HFFc6 (cell line): Measurements from ENCODE around the gene CD82. TPM values are rescaled to one million over a fixed set of nuclear protein-coding genes. Genes with fewer than 3 reads are reported as not detected.

ENCODE experiments used
- DNase-seq: peaks from one replicate; pipeline ENCODE4 v3.0.0-alpha.2; 2018
- H3K27ac Mint-ChIP-seq: 2 replicates; pipeline ENCODE4 v1.8.0; 2020; ENCODE audit warnings: mild to moderate bottlenecking, mixed read lengths
- H3K27me3 Mint-ChIP-seq: 2 replicates; pipeline ENCODE4 v1.8.0; 2021; ENCODE audit warnings: mild to moderate bottlenecking, moderate library complexity, mixed read lengths; ENCODE audit not compliant: insufficient read depth
- H3K36me3 Mint-ChIP-seq: 2 replicates; pipeline ENCODE4 v1.8.0; 2021; ENCODE audit warnings: low read depth, mixed read lengths
- H3K4me1 Mint-ChIP-seq: 2 replicates; pipeline ENCODE4 v1.8.0; 2020; ENCODE audit warnings: low read depth, mixed read lengths
- H3K4me3 Mint-ChIP-seq: 2 replicates; pipeline ENCODE4 v1.8.0; 2020; ENCODE audit warnings: mild to moderate bottlenecking, moderate library complexity, mixed read lengths
- H3K9me3 Mint-ChIP-seq: 2 replicates; pipeline ENCODE4 v1.8.0; 2020; ENCODE audit warnings: mild to moderate bottlenecking, mixed read lengths
- total RNA-seq, 6 experiments: library from RNA; stranded (reverse); fragmentation: NEBNext Ultra II Directional; extraction: Animal tissue kit (Norgen Biotek cat#: 25700); gene quantifications; 2 replicates in 1 of 6; 3 replicates in 5 of 6; pipeline ENCODE4 v1.2.3, GENCODE V29; 2021
- TF ChIP-seq, protein P1 (sequence below): fragments of 200-600 bp; sonication (generic); IDR thresholded peaks from 2 replicates; pipeline ENCODE4 v1.5.0; 2021; ENCODE audit warnings: antibody characterized with exemption, mild to moderate bottlenecking

The CD82 gene
- total RNA-seq, 6 experiments from 2014 or later, result 17.3 to 31.7 (median 20.7) TPM

DNA sequence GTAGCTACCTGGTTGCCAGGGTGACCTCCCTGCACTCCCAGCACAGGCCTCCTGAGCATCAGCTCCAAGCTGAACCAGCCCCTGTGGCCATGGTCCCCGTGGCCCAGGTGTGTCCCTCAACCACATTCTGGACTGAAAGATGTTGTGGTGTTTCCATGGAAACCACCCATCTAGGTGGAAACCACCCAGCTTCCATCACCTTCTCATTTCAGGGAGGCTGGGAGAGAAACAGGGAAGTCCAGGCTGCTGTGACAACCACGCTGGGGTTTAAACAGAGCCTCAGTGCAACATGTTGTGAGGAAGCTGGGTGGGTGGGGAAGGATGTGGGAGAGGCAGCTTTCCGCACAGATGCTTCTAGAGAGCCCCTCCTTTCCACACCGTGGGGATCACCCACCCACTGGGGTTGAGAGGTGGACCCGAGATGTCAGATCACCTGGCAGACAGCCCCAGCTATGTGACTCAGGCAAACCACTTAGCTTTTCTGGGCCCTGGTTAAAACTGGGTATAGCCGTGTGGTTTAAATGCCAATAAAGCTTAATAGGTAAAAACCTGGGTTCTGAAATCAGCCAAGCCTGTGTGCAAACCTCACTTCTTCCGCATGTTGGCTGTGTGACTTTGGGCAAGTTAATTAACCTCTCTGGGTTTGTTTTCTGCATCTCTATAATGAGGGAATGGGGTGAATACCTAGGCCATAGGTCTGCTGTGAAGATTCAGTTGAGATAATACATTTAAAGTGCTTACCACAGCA is 46.4 kb downstream of the CD82 start:
- H3K27ac Mint-ChIP-seq, result no peak overlapping the region
- peaks cover 4% of the 10 kb centered on the region for H3K27me3 Mint-ChIP-seq
- H3K4me3 Mint-ChIP-seq, result no peak overlapping the region
- H3K4me1 Mint-ChIP-seq, result peaks cover 17% of the 10 kb centered on the region
- H3K9me3 Mint-ChIP-seq, result no peaks in the 10 kb centered on the region
- TF ChIP-seq, protein P1, sequence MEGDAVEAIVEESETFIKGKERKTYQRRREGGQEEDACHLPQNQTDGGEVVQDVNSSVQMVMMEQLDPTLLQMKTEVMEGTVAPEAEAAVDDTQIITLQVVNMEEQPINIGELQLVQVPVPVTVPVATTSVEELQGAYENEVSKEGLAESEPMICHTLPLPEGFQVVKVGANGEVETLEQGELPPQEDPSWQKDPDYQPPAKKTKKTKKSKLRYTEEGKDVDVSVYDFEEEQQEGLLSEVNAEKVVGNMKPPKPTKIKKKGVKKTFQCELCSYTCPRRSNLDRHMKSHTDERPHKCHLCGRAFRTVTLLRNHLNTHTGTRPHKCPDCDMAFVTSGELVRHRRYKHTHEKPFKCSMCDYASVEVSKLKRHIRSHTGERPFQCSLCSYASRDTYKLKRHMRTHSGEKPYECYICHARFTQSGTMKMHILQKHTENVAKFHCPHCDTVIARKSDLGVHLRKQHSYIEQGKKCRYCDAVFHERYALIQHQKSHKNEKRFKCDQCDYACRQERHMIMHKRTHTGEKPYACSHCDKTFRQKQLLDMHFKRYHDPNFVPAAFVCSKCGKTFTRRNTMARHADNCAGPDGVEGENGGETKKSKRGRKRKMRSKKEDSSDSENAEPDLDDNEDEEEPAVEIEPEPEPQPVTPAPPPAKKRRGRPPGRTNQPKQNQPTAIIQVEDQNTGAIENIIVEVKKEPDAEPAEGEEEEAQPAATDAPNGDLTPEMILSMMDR, result no peak
- no peak for DNase-seq
- 0 out of 2 replicates have a peak, but pooled peaks cover 2% of the 10 kb centered on the region for H3K36me3 Mint-ChIP-seq

DNA sequence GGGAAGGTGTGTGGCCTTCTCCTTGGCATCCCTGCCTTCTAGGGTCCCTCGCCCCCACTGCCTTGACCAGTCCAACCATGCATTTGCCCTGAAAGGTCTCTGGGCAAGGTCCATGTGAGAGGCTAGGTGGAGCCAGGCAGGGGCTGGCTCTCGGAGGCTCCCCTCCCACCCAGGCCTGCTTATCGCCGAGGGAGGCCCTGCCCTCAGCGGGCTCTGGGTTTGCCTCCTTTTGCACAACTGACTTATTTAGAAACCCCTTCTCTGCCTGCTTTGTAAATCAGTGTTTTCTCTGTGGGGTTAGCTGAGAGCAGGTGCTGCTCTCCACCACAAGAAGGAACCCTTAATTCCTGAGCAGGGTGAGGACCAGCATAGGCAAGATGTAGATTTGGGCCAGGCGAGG is 47.7 kb downstream of the CD82 start:
- H3K36me3 Mint-ChIP-seq, result no peaks in the 10 kb centered on the region
- TF ChIP-seq, protein P1, result no peak
- H3K27ac Mint-ChIP-seq, result no peak overlapping the region
- no peaks in the 10 kb centered on the region for H3K9me3 Mint-ChIP-seq
- DNase-seq, result no peak
- peaks cover 8% of the 10 kb centered on the region for H3K27me3 Mint-ChIP-seq
- peaks cover 4% of the 10 kb centered on the region for H3K4me1 Mint-ChIP-seq
- no peak overlapping the region for H3K4me3 Mint-ChIP-seq

DNA sequence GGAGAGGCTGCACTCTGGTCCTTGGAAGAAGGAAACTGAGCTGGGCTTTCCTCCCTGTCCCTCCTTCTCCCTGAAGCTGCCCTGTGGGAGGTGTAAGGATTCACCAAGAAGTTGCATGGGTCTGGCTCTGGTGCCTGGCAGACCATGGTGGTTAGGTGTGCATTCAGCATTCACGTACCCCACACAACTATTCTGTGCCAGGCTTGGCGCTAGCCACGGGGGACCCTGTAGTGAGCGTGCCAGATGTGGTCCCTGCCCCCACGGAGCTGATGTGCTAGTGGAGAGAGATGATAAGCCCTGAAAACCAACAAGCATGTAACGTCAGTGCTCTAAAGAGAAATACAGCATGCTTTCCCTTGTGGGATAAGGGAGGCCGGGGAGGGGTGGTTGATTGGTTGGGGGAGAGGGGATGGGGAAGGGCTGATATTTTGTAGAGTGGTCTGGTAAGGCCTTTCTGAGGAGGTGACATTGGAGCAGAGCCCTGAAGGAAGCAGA is 48.9 kb downstream of the CD82 start:
- Mint-ChIP-seq H3K27ac (no peak overlapping the region), H3K27me3 (peaks cover 8% of the 10 kb centered on the region), H3K4me1 (no peaks in the 10 kb centered on the region), H3K9me3 (no peaks in the 10 kb centered on the region), H3K4me3 (no peak overlapping the region), H3K36me3 (no peaks in the 10 kb centered on the region)
- TF ChIP-seq, protein P1, result no peak
- DNase-seq, result no peak

DNA sequence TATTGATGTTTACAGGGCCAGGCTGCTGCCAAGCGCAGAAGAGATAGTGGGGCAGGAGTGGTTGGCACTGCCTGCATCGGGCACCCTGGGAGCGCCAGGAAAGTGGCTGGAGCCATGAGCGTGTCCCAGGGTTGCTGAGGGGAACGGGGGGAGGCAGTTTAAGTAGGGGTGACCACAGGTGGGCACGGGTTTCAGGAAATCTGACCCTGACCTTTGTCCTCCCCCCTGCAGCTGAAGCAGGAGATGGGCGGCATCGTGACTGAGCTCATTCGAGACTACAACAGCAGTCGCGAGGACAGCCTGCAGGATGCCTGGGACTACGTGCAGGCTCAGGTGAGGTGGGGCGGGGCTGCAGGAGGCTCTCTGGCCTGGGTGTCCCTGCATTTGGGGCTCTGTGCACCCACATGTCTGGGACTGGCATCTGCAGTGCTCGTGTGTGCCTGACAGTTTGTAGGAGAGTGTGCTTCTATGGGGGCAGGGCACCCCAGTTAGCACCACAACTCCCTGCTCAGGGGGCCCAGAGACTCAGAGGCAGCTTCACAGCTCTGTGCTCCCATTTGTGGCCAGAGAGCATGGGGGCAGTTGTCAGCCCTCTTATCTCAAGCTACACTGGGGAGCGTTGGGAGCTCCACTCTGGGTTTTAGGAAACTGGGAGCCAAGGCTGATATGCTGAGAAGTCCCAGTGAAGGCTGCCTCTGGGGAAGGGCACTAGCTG is 49.7 kb downstream of the CD82 start:
- H3K9me3 Mint-ChIP-seq, result no peaks in the 10 kb centered on the region

DNA sequence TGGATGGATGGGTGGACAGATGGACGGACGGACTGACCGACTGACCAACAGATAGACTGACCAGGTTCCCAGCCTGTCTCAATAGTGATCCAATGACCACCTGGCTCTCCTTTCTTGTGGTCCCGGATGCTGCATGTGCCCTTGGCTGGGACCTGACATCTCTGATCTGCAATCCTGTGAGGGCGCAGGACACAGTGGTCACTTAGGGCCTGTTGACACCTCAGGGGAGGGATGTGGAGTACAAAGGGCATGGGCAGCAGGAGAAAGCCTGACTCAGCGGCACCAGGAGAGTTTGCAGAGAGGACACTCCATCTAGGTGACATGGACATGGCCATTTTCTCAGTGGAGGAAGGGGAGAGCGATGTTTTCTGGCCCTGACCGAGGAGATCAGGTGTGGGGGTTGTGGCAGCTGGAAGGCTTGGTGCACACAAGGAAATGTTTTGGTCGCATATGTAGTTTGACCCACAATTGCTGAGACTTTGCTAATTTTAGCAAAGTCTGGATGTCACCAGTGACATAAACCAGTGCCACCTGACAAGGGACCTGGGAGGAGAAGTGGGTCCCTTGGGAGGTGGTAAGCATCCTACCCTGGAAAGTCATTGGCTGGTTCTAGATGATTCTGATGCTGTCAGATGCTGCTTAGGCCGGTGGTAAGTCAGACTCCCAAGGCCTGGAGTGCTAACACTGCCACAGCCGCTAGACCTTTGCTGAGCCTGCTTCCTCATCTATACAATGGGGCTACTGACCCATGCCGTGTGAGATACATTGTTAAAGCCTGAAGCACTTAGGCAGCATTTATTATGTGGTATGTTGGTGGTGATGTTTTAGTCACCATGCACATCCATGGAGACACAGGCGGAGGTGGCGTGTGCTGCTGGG is 50.7 kb downstream of the CD82 start:
- no peak for DNase-seq
- TF ChIP-seq, protein P1, result no peak
- Mint-ChIP-seq H3K9me3 (no peaks in the 10 kb centered on the region), H3K4me1 (0 out of 2 replicates have a peak, but pooled peaks cover 2% of the 10 kb centered on the region), H3K27me3 (peaks cover 8% of the 10 kb centered on the region), H3K36me3 (no peaks in the 10 kb centered on the region), H3K4me3 (no peak overlapping the region), H3K27ac (no peak overlapping the region)

More for the DNA sequence above, 49.7 kb downstream of the CD82 start:
- H3K4me3 Mint-ChIP-seq, result no peak overlapping the region
- no peaks in the 10 kb centered on the region for H3K36me3 Mint-ChIP-seq
- TF ChIP-seq, protein P1, result no peak
- no peaks in the 10 kb centered on the region for H3K4me1 Mint-ChIP-seq
- H3K27me3 Mint-ChIP-seq, result peaks cover 8% of the 10 kb centered on the region
- no peak for DNase-seq
- no peak overlapping the region for H3K27ac Mint-ChIP-seq
